Activated CD8-positive, alpha-beta memory T cell treated with anti-CD3 and anti-CD28 coated beads, Interleukin-2, amount 50 U/mL, for 1 hour (primary cell): ENCODE measurements around the gene FAM177A1.

Experiments
- DNase-seq: peaks from one replicate; pipeline ENCODE4 v3.0.0-alpha.2; 2020; ENCODE audit errors: extremely low read depth

FAM177A1 gene

DNA sequence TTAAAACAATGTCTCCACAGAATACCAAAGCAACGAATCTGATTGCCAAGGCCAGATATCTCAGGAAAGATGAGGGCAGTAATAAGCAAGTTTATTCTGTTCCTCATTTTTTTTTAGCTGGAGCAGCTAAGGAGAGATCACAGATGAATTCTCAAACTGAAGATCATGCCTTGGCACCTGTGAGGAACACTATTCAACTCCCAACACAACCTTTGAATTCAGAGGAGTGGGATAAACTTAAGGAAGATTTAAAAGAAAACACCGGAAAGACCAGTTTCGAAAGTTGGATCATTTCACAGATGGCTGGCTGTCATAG is 77.3 kb downstream of the FAM177A1 start:
- no peak for DNase-seq

GRCh38 chr14:35124127-35124526 is 78.1 kb downstream of the FAM177A1 start:
- DNase-seq: no peak
